Measurements from ENCODE around the gene HTR3C.

Gene HTR3C

DNA sequence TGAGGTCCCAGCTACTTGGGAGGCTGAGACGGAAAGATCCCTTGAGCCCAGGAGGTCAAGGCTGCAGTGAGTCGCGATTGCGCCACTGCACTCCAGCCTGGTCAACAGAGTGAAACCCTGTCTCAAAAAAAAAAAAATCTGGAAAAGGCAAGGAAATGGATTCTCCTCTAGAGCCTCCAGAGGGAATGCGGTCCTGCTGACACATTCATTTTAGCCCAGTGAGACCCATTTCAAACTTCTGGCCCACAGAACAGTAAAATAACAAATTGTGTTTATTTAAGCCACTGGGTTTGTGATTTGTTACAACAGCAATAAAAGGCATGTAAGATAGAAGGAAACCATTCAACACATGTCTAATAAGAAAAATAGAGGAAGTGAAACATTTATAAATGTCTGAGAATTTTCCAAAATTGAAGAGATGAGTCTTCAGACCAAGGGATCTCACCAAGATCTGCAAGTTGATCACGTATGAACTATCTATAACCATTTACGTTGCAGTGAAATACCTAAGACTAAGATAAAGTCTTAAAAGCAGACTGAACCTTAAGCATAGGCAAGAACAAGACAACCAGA lies 44.0 kb downstream of the HTR3C start, which contains the start of gene HTR3E:
HTR3E (plus strand) TSS at position 254 of the 573 bp plus-strand sequence. CDS start 466 bp downstream, outside the sequence.
- DNase-seq = peak; percentile 37 to 57 (median 44)

DNA sequence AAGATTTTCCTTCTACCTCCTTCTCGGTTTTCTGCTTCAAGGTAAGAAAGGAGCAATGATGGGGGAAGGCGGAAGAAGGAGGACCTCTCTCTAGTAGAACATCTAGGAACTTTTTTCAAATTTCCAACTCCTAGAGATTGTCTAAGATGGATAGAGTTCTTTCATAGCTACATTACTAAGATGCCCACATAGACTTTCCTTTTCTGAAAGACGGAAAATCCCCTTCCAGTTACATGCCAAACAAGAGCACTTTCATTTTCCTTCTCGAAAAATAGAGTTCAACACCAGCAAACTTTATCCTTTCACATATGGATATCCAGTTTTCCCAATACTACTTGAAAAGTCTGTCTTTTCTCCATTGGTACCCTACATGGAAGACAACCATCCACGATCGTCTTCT lies 44.7 kb downstream of the HTR3C start:
- peak; percentile 53 to 72 (median 62) for DNase-seq

DNA sequence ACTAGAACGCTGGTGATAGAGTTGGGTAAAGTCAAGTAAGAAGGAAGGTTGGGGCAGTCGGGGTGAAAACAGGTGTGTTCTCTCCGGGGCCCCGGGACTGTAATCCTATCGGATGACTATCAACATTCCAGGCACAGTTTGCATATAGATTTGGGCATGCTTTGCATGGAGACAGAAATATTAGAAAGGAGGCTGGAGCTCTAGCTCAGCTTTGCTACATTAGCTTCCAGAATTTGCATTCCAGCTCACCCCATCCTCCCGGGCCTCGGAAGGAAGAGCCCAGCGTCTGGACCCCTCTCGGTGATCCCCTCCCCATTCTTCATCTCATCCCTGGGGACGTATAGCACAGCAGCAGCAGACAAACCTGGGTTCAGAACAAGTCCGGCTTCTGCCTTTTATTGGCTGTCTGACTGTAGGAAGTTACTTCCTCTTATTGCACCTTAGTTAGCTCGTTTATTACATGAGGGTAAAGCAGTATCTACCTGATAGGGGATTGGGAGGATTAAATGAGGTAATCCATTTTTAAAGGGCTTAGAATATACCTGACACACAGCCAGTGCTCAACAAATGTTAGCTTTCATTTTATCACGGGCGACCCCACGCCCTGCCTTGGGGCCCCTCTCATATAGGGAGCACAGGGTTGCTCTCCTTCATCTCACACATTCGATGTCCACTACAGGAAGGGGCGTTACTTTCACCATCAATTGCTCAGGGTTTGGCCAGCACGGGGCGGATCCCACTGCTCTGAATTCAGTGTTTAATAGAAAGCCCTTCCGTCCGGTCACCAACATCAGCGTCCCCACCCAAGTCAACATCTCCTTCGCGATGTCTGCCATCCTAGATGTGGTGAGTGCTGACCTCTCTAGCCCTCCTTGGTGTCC lies 47.2 kb downstream of the HTR3C start:
- DNase-seq = no peak

Measured in suppressor macrophage treated with lipopolysaccharide for 1 hour (primary cell).